GM19395 (cell line): Measurements from ENCODE around the gene MED26.
"Not testable (repeated sequence)": the region's sequence is repeated elsewhere in the genome, so short reads cannot be mapped to it uniquely, and the experiment has no call there.

Source experiments
- ATAC-seq: cut with Tn5 transposase; IDR thresholded peaks from one replicate; pipeline ENCODE4 v1.9.1; 2021; ENCODE audit warnings: mild to moderate bottlenecking, moderate library complexity; ENCODE audit not compliant: unreplicated experiment

The MED26 gene, protein sequence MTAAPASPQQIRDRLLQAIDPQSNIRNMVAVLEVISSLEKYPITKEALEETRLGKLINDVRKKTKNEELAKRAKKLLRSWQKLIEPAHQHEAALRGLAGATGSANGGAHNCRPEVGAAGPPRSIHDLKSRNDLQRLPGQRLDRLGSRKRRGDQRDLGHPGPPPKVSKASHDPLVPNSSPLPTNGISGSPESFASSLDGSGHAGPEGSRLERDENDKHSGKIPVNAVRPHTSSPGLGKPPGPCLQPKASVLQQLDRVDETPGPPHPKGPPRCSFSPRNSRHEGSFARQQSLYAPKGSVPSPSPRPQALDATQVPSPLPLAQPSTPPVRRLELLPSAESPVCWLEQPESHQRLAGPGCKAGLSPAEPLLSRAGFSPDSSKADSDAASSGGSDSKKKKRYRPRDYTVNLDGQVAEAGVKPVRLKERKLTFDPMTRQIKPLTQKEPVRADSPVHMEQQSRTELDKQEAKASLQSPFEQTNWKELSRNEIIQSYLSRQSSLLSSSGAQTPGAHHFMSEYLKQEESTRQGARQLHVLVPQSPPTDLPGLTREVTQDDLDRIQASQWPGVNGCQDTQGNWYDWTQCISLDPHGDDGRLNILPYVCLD

DNA sequence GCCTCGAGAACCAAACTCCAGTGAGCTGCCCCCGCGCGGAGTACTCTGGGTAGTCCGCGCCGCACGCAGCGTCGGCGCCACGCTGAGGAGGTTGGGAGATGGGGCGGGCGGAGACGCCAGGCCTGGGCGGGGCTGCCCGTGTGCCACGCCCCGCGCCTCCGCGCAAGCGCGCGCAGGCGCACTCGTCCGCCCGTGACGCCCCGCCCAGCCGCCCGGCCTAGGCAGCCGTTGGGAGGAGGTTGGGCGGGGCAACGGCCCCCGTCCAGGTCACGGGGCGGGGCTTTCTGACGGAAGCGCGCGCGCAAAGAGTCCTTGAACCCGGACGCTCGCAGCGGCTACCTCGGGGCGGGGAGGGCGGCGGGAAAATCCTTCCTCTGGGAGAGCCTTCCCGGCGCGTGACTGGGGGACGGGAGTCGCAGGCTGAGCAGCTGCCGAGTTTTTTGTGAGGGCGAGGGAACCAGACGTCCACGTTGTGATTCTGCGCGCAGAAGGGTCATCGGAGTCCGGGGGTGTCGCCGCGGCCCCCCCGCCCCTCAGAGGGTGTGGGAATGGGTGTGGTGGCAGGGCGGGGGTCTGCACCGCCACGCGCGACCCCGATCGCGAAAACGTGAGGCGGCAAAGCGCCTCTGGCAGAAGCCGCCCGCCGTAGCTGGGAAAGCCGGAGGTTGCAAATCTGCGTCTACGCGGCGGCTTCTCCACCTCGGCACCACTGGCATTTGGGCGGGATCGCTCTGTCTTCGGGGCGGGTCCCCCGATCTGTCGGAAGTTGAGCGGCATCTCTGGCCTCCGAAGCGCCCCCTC, at the start of gene MED26:
Gene MED26, minus strand, starts transcription at position 22 of the 801 bp plus-strand sequence. CDS start 261 bp downstream, outside the sequence.
- peak; percentile 76 for ATAC-seq

DNA sequence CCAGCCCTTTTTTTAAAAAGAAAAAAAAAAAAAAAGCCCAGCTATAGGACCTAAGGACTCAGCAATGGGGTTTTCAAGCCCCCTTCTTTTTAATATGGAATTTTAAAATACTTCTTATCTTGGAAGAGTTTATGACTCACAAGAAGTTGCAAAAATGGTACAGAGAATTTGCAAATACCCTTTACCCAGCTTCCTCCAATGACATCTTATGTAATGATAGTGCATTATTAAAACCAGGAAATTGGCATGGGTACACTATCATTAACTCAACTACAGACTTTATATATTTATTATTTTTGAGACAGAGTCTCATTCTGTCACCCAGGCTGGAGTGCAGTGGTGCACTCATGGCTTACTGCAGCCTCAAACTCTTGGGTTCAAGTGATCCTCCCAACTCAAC, 49.1 kb upstream of the MED26 start:
- ATAC-seq = no peak

GRCh38 chr19:16676101-16676798, 48.2 kb upstream of the MED26 start:
- no peak for ATAC-seq

- ATAC-seq = not testable (repeated sequence)
Measured at GRCh38 chr19:16673839-16674238, 45.8 kb upstream of the MED26 start.

GRCh38 chr19:16673231-16673630, 45.2 kb upstream of the MED26 start:
- ATAC-seq = no peak

- no peak for ATAC-seq
Measured at GRCh38 chr19:16671652-16672274, 43.8 kb upstream of the MED26 start.

- ATAC-seq = no peak
Measured at GRCh38 chr19:16670291-16670690, 42.3 kb upstream of the MED26 start.

DNA sequence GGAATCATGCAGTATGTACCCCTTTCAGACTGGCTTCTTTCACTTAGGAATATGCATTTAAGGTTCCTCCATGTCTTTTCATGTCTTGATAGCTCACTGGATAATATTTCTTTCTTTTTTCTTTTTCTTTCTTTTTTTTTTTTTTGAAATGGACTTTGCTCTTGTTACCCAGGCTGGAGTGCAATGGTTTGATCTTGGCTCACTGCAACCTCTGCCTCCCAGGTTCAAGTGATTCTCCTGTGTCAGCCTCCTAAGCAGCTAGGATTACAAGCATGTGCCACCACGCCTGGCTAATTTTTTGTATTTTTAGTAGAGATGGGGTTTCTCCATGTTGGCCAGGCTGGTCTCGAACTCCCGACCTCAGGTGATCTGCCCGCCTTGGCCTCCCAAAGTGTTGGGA, 40.7 kb upstream of the MED26 start:
- not testable (repeated sequence) for ATAC-seq

DNA sequence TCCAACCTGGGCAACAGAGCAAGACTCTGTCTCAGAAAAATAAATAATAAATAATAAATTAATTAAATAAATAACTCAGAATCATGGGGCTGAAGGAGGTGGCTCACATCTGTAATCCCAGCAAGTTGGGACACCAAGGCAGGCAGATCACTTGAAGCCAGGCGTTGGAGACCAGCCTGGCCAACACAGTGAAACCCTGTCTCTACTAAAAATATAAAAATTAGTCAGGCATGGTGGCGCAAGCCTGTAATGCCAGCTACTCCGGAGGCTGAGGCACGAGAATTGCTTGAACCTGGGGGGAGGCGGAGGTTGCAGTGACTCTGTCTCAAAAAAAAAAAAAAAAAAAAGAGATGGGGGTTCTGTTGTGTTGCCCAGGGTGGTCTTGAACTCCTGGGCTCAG, 40.2 kb upstream of the MED26 start:
- ATAC-seq = no peak

DNA sequence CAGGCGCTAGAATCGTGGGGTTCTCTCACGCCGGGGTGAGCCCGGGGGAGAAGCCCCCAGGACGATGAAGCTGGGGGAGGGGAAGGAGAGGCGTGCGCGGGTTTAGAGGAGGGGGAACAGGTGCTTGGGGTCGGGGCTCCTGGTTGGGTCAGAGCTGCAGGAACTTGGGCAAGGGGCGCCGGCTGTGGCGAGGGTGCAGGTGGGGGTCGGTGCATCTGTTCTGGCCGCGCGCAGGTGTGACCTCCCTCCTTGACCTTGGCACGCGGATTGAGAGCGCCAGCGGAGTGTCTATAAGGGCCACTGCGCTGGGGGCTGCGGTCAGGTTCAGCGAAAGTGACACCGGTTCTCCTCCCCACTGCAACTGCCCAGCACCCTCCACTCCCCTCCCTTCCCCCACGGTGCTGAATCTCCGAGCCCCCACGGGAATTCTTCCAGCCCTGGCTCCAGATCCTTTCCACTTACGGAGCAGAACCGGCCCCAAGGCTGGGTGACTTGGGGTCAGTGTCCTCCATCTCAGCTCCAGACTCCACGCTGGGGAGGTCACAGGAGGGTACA, 33.6 kb upstream of the MED26 start:
- no peak for ATAC-seq

DNA sequence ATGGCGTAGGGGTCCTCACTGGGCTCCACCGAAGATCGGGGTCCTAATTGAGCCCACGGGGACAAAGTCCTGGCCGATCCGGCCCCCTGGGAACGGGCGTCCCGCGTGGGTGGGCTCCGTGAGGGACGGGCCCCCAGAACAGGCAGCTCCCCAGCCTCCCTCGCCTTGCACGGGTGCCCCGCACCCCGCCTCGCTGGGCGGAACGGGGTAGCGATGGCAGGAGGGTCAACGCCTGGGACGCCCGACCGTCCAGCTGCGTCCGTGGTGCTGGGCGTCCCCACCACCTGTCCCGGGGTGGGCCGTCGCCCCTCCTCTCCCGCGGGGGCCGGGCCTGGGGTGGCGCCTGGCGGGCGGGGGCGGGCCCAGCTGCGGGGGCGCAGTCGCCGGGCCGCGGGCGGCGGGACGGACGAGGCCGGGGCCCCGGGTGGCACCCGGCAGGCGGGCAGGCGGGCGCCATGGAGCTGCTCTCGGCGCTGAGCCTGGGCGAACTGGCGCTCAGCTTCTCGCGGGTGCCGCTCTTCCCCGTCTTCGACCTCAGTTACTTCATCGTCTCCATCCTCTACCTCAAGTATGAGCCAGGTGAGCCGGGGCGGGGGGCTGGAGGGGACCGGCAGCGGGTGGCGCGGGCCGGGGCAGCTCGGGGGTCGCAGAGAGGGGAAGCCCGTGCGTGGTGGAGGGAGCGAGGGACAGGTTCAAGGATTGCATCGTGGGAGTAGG, 32.9 kb upstream of the MED26 start, which contains the start of gene TMEM38A:
Gene TMEM38A, plus strand, starts transcription at position 377 of the 717 bp plus-strand sequence. Its CDS starts 79 bp downstream, at position 456.
- no peak for ATAC-seq

- ATAC-seq = peak; percentile 87
Measured at GRCh38 chr19:16659832-16660708, 32.1 kb upstream of the MED26 start, which contains the start of gene SMIM7. SMIM7 (minus strand) TSS chr19:16660144; CDS start chr19:16660110, 34 bp downstream.

GRCh38 chr19:16659464-16659831, 31.4 kb upstream of the MED26 start:
- ATAC-seq = no peak

DNA sequence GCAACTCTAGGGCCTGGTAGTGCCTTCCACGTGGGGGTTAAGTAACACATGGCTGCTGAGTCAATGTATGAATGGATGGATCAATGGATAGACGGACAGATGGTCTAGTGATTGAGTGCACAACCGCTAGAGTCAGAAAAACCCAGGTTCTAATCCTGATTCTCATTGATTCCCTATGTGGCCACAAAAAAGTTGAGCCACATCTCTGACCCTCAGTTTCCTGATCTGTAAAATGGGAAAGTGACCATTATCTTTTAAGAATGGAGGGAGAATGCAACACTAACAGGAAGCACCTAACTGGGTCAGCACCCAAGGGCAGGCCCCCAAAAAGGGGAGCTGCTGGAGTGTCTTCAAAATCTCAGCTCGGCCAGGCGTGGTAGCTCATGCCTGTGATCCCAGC, 29.4 kb upstream of the MED26 start:
- ATAC-seq = no peak

DNA sequence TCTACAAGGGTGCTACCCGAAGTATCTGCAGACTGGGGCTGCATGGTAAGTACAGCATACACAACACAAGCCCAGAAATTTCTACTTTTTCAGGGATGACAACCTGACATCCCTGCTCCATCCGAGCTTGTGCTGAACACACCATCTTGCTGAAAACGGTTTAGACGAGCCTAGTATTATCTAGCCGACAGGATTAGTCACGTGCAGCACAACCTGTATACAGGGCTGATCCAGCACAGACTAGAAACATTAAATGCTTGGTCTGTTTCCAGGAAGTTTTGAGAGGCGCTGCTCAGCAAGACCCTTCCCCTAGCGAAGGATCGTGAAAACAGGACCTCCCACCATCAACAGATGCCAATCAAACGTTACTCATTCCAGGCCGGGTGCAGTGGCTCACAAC, 27.7 kb upstream of the MED26 start:
- ATAC-seq = no peak

DNA sequence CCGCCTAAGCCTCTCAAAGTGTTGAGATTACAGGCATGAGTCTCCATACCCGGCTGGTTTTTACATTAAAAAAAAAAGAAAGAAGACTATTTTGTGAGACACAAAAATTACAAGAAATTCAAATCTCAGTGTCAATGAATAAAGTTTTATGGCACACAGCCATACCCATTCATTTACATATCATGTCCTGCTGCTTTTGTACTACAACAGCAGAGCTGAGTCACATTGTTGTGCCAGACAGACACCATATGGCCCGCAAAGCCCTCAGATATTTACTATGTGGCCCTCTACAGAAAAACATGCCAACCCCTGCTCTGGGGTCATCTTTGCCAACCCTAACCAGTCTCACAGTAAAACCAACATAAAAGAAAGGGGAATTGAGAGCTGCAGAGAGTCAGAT, 26.6 kb upstream of the MED26 start:
- ATAC-seq = no peak

GRCh38 chr19:16654140-16654539, 26.1 kb upstream of the MED26 start:
- ATAC-seq = no peak

- no peak for ATAC-seq
Measured at GRCh38 chr19:16652854-16653253, 24.9 kb upstream of the MED26 start.
